ENCODE data around the gene TRAPPC3.

TRAPPC3 gene

GRCh38 chr1:36151134-36151844 lies 2.0 kb upstream of the TRAPPC3 start:
- no peak for DNase-seq

GRCh38 chr1:36150296-36151133 lies 1.2 kb upstream of the TRAPPC3 start:
- DNase-seq = peak; percentile 97

GRCh38 chr1:36149973-36150295 lies 648 bp upstream of the TRAPPC3 start:
- DNase-seq = no peak

- no peak for DNase-seq
Observed at GRCh38 chr1:36148821-36149236, 457 bp downstream of the TRAPPC3 start.

- DNase-seq = no peak
Observed at GRCh38 chr1:36144413-36144812, 4.9 kb downstream of the TRAPPC3 start.

- DNase-seq = no peak
Observed at GRCh38 chr1:36143424-36143823, 5.9 kb downstream of the TRAPPC3 start.

GRCh38 chr1:36142121-36142520 lies 7.2 kb downstream of the TRAPPC3 start:
- no peak for DNase-seq

GRCh38 chr1:36139521-36139920 lies 9.8 kb downstream of the TRAPPC3 start:
- no peak for DNase-seq

GRCh38 chr1:36137776-36138175 lies 11.5 kb downstream of the TRAPPC3 start:
- no peak for DNase-seq

GRCh38 chr1:36137226-36137625 lies 12.1 kb downstream of the TRAPPC3 start:
- DNase-seq = no peak

- DNase-seq = peak; percentile 80
Observed at GRCh38 chr1:36136535-36136934, 12.8 kb downstream of the TRAPPC3 start.

GRCh38 chr1:36135796-36136195 lies 13.5 kb downstream of the TRAPPC3 start:
- DNase-seq = no peak

- DNase-seq = no peak
Observed at GRCh38 chr1:36135330-36135667, 14.0 kb downstream of the TRAPPC3 start.

- no peak for DNase-seq
Observed at GRCh38 chr1:36134505-36135329, 14.6 kb downstream of the TRAPPC3 start.

- no peak for DNase-seq
Observed at GRCh38 chr1:36134031-36134430, 15.3 kb downstream of the TRAPPC3 start.

- peak; percentile 87 for DNase-seq
Observed at GRCh38 chr1:36133484-36133883, 15.8 kb downstream of the TRAPPC3 start.

GRCh38 chr1:36132029-36132428 lies 17.3 kb downstream of the TRAPPC3 start:
- no peak for DNase-seq

GRCh38 chr1:36128905-36129206 lies 20.4 kb downstream of the TRAPPC3 start:
- no peak for DNase-seq

- no peak for DNase-seq
Observed at GRCh38 chr1:36128126-36128904, 21.0 kb downstream of the TRAPPC3 start.

GRCh38 chr1:36126797-36127500 lies 22.3 kb downstream of the TRAPPC3 start:
- no peak for DNase-seq

GRCh38 chr1:36126005-36126716 lies 23.1 kb downstream of the TRAPPC3 start:
- DNase-seq = no peak
